Bone marrow (tissue), 2 donors: Measurements from ENCODE around the gene TRIM47.
A peak's percentile ranks its signal among the peaks of the same experiment; 100 is the strongest.

Source experiments
- DNase-seq, 2 donors: peaks; one replicate each; lab custom pipeline; 2025; lab: John Stamatoyannopoulos, UW

Gene TRIM47

GRCh38 chr17:75831032-75831571 is 47.3 kb downstream of the TRIM47 start:
- no peak for DNase-seq

- no peak for DNase-seq
Observed at GRCh38 chr17:75830164-75831031, 48.0 kb downstream of the TRIM47 start.

- no peak for DNase-seq
Observed at GRCh38 chr17:75829747-75830146, 48.6 kb downstream of the TRIM47 start.

- DNase-seq = no peak
Observed at GRCh38 chr17:75828741-75829140, 49.6 kb downstream of the TRIM47 start.

GRCh38 chr17:75828076-75828400 is 50.3 kb downstream of the TRIM47 start:
- peak in 1 of 2 donors; percentile 19 for DNase-seq

GRCh38 chr17:75827308-75828075 is 50.9 kb downstream of the TRIM47 start:
- DNase-seq = peak; percentile 13 to 57

GRCh38 chr17:75826561-75827307 is 51.6 kb downstream of the TRIM47 start:
- DNase-seq = no peak

GRCh38 chr17:75825748-75826370 is 52.5 kb downstream of the TRIM47 start:
- no peak for DNase-seq

GRCh38 chr17:75825149-75825552 is 53.2 kb downstream of the TRIM47 start:
- DNase-seq = no peak

GRCh38 chr17:75824666-75825065 is 53.7 kb downstream of the TRIM47 start:
- no peak for DNase-seq
